ENCODE data around the gene RPL38.

- TF ChIP-seq, protein P1, sequence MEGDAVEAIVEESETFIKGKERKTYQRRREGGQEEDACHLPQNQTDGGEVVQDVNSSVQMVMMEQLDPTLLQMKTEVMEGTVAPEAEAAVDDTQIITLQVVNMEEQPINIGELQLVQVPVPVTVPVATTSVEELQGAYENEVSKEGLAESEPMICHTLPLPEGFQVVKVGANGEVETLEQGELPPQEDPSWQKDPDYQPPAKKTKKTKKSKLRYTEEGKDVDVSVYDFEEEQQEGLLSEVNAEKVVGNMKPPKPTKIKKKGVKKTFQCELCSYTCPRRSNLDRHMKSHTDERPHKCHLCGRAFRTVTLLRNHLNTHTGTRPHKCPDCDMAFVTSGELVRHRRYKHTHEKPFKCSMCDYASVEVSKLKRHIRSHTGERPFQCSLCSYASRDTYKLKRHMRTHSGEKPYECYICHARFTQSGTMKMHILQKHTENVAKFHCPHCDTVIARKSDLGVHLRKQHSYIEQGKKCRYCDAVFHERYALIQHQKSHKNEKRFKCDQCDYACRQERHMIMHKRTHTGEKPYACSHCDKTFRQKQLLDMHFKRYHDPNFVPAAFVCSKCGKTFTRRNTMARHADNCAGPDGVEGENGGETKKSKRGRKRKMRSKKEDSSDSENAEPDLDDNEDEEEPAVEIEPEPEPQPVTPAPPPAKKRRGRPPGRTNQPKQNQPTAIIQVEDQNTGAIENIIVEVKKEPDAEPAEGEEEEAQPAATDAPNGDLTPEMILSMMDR (conservative IDR thresholded peaks at IDR 0.05 in 1 of 2, IDR thresholded peaks at IDR 0.05 in 1 of 2; ENCODE audit: extremely low read depth in 1 of 2, insufficient read depth in 1 of 2, low read depth in 1 of 2, low read length in 2 of 2): no peak
- TF ChIP-seq EZH2 (IDR thresholded peaks at IDR 0.05; ENCODE audit: borderline replicate concordance, low read length): no peak
Measured at GRCh38 chr17:74190807-74191406, 12.6 kb upstream of the RPL38 start.
